Fibroblast of peridontal ligament (primary cell): ENCODE data around the gene REEP3.
A peak's percentile ranks its signal among the peaks of the same experiment; 100 is the strongest.

Experiments
- DNase-seq: peaks from one replicate; pipeline ENCODE4 v3.0.0-alpha.2; 2010; ENCODE audit errors: extremely low read depth

REEP3 gene

GRCh38 chr10:63666836-63667383, 145.7 kb downstream of the REEP3 start:
- DNase-seq, result peak; percentile 99

GRCh38 chr10:63667596-63668480, 146.6 kb downstream of the REEP3 start:
- DNase-seq, result peak; percentile 50

GRCh38 chr10:63670291-63670898, 149.2 kb downstream of the REEP3 start:
- DNase-seq, result no peak

GRCh38 chr10:63671317-63671937, 150.2 kb downstream of the REEP3 start:
- DNase-seq, result peak; percentile 98

- DNase-seq, result no peak
These were observed 151.3 kb downstream of the REEP3 start for GRCh38 chr10:63672491-63672890.

- DNase-seq, result no peak
These were observed 152.0 kb downstream of the REEP3 start for GRCh38 chr10:63673246-63673645.

- DNase-seq, result no peak
These were observed 152.6 kb downstream of the REEP3 start for GRCh38 chr10:63673846-63674245.
